Heart right ventricle (tissue), 16 donors: ENCODE measurements around the gene SGTA. TPM values are rescaled to one million over a fixed set of nuclear protein-coding genes. Genes with fewer than 3 reads are reported as not detected.

Source experiments
- ATAC-seq, 8 donors: fragments of 200-7000 bp; cut with Tn5 transposase; one replicate each; pipeline ENCODE4 v1.9.1; 2020; ENCODE audit warnings: mild to moderate bottlenecking in 8 of 8, moderate library complexity in 8 of 8, moderate number of reproducible peaks in 1 of 8
- DNase-seq, 2 donors: peaks; one replicate each; pipeline ENCODE4 v3.0.0-alpha.2; 2020
- H3K27ac ChIP-seq, 10 donors: fragments of 200-600 bp; sonication (generic) in 2 of 10; one replicate each; pipeline versions ENCODE4 v1.5.0 to v1.8.0; 2020 to 2022; ENCODE audit warnings: mild to moderate bottlenecking in 3 of 10
- H3K27me3 ChIP-seq, 7 donors: fragments of 200-600 bp; one replicate each; pipeline ENCODE4 v1.8.0; 2021 to 2022; ENCODE audit warnings: mild to moderate bottlenecking in 2 of 7
- H3K36me3 ChIP-seq, 9 donors: fragments of 200-600 bp; sonication (generic) in 1 of 9; one replicate each; pipeline versions ENCODE4 v1.5.0 to v1.8.0; 2020 to 2022; ENCODE audit warnings: mild to moderate bottlenecking in 2 of 9
- H3K4me1 ChIP-seq, 9 donors: fragments of 200-600 bp; sonication (generic) in 1 of 9; one replicate each; pipeline versions ENCODE4 v1.5.0 to v1.8.0; 2020 to 2022; ENCODE audit warnings: mild to moderate bottlenecking in 4 of 9
- H3K4me3 ChIP-seq, 10 donors: fragments of 200-600 bp; sonication (generic) in 2 of 10; one replicate each; pipeline versions ENCODE4 v1.5.0 to v1.8.0; 2020 to 2022; ENCODE audit warnings: mild to moderate bottlenecking in 7 of 10, moderate library complexity in 2 of 10
- H3K9me3 ChIP-seq, 11 donors: fragments of 200-600 bp in 10 of 11; sonication (generic) in 2 of 11; one replicate each; pipeline versions ENCODE4 v1.5.0 to v1.8.0; 2013 to 2022; ENCODE audit warnings: mild to moderate bottlenecking in 2 of 11, control low read depth in 1 of 11, moderate library complexity in 1 of 11
- WGBS, 2 donors: extraction: QIAGEN DNeasy Blood & Tissue Kit; methylation state at CpG; one replicate each; pipeline ENCODE4 v1.1.7; 2013; ENCODE audit warnings: inconsistent platforms in 1 of 2; 5-methylcytosine and 5-hydroxymethylcytosine counted together
- intact Hi-C, 10 donors: fragments of 100-400 bp; cut with DNase I; formaldehyde crosslinking; loops; one replicate each; pipeline versions ENCODE4 v1.11.1 to v1.14.2; 2022
- polyA plus RNA-seq, 2 donors: library from polyadenylated mRNA; stranded (reverse); fragments of 200-250 nt; gene quantifications; one replicate each; pipeline ENCODE4 v1.2.3, GENCODE V29; 2013
- total RNA-seq, 10 donors: library from RNA; stranded (reverse); fragmentation: NEBNext Ultra II Directional in 3 of 10; extraction: Animal tissue kit (Norgen Biotek cat#: 25700) in 3 of 10; gene quantifications; one replicate each; pipeline versions ENCODE4 v1.2.1 to v1.2.4, GENCODE V29; 2021 to 2023
- TF ChIP-seq, protein P1 (sequence below), 9 donors: fragments of 200-600 bp; sonication (generic) in 2 of 9; IDR thresholded peaks; one replicate each; pipeline versions ENCODE4 v1.5.0 to v1.8.0; 2021 to 2022; ENCODE audit warnings: antibody characterized with exemption in 9 of 9, mild to moderate bottlenecking in 5 of 9, moderate library complexity in 1 of 9
- donor health status: Arrhythmogenic right ventricular cardiomyopathy.
- donor health status: ischemic (EF 13 %, LVEDD 7.1; RV severe dilation, severe dysfunction).
- donor health status: healthy with polysubstance abuse.
- donor health status: DM: no; HTN: yes; CAD: no.
- donor health status: DM: no; HTN: no; CAD: no.
- donor health status: ischemic (EF 25% LVEDD 6.9; RV normal size, moderate dysfunction).
- donor health status: ischemic (EF 25% LVEDD 5.7; RV mildly dilated, moderate dysfunction).
- donor health status: healthy.
- donor health status: DM: yes; HTN: yes; CAD: no.
- donor health status: Ischemic cardiomyopathy.
- donor health status: ischemic (EF 35%, LVEDD 5.7; RV mildly dilated, moderate dysfunction).
- donor health status: nonischemic (EF 11% LVEDD 7.7; RV severe dilation, severe dysfunction).
- donor health status: DM: yes; HTN: yes; CAD: no.
- donor health status: PGD.
- donor health status: ischemic (EF 29% LVEDD 5.4; RV normal size, mild dysfunction).
- donor health status: nonischemic (EF 23%, LVEDD 6.1; RV moderate dilation, normal function).

The SGTA gene
- total and polyA plus RNA-seq, 12 donors: 52.6 to 102 (median 66.2) TPM

GRCh38 chr19:2722541-2723344 is 60.3 kb downstream of the SGTA start:
- DNase-seq (peak; percentile 66 to 74), ATAC-seq (peak; percentile 69 to 91 (median 82))
- peak overlapping the region; percentile 69 to 94 (median 84) for H3K27ac ChIP-seq
- no peak overlapping the region for H3K4me3 ChIP-seq
- 33 to 35% methylated on average over 28 of the region's 28 CpGs for WGBS, 2 donors
- peaks cover 8 to 28% (median 19%) of the 10 kb centered on the region in 9 donors for H3K4me1 ChIP-seq
- H3K27me3 ChIP-seq: peaks cover 3 to 76% (median 65%) of the 10 kb centered on the region in 7 donors
- no peaks in the 10 kb centered on the region for H3K9me3 ChIP-seq
- TF ChIP-seq, protein P1, sequence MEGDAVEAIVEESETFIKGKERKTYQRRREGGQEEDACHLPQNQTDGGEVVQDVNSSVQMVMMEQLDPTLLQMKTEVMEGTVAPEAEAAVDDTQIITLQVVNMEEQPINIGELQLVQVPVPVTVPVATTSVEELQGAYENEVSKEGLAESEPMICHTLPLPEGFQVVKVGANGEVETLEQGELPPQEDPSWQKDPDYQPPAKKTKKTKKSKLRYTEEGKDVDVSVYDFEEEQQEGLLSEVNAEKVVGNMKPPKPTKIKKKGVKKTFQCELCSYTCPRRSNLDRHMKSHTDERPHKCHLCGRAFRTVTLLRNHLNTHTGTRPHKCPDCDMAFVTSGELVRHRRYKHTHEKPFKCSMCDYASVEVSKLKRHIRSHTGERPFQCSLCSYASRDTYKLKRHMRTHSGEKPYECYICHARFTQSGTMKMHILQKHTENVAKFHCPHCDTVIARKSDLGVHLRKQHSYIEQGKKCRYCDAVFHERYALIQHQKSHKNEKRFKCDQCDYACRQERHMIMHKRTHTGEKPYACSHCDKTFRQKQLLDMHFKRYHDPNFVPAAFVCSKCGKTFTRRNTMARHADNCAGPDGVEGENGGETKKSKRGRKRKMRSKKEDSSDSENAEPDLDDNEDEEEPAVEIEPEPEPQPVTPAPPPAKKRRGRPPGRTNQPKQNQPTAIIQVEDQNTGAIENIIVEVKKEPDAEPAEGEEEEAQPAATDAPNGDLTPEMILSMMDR (IDR thresholded peaks at IDR 0.05): no peak
- intact Hi-C loops: loop anchor here in 1 of 10 donors (5.0 kb wide), 1 partner anchor 60 kb away; no protein-coding TSS in a partner anchor
- no peaks in the 10 kb centered on the region for H3K36me3 ChIP-seq

DNA sequence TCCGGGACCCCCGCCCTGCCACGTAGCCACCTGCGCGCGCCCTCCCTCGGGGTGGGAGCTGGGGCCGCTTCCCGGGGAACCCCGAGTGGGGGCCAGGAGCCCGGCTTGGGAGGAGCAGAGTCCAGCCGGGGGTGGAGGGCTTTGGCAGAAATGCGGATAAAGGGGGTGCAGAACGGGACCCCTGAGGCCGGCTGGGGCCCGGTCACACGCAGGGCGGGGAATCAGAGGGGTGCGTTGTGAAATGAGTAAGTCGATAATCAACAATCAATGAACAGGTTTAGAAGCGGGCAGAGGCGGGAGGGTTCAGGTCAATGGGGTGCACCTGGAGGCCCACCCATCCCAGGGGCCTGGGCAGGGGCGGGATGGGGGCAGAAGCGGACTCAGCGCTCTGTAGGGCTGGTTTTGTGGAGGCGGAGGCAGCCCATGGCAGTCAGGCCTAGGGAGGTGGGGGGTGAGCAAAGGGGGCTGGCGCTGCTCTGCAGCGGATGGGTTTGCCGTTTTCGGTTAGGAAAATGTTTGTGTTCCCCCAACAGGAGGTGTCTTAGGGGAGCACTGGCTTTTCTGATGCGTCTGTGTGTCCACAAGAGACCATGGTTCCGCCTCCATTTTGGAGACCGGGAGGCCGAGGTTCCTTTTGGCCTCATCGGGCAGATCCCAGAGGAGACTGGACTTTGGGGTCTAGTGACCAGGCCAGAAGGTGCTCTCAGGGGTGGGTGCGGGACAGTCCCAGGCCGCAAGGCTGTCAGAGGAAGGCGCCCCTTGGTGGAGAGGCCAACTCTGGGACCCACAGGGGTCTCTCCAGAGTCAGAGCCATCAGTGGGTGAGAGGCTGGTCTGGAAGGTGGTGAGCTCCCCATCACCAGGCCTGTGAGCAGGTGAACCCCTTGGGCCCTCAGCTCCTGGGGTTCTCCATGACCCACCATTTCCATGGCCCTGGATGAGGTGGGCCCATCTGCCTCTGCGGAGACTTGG is 61.2 kb downstream of the SGTA start:
- TF ChIP-seq, protein P1 (IDR thresholded peaks at IDR 0.05): no peak
- Histone ChIP-seq H3K27ac (peak overlapping the region; percentile 68 to 94 (median 85)), H3K27me3 (peaks cover 3 to 69% (median 56%) of the 10 kb centered on the region in 7 donors)

GRCh38 chr19:2720777-2721569 is 62.1 kb downstream of the SGTA start, which contains the start of gene DIRAS1:
Gene DIRAS1, minus strand, starts transcription at chr19:2721372. Its CDS starts 3,566 bp downstream, at chr19:2717806.
- Histone ChIP-seq H3K36me3 (peaks cover 0 to 5% (median 0%) of the 10 kb centered on the region in 9 donors), H3K27ac (peak within 1 kb of the TSS; percentile 83 to 94 (median 90)), H3K9me3 (peaks cover 0 to under 1% (median 0%) of the 10 kb centered on the region in 11 donors), H3K4me1 (peaks cover 8 to 28% (median 19%) of the 10 kb centered on the region in 9 donors), H3K27me3 (peaks cover 2 to 60% (median 48%) of the 10 kb centered on the region in 7 donors), H3K4me3 (peak within 1 kb of the TSS; percentile 45 to 62 (median 53))
- peak in 5 of 8 donors; percentile 3 to 33 (median 15) for ATAC-seq
- intact Hi-C loops: loop anchor here in 1 of 10 donors (5.0 kb wide), 1 partner anchor 59 kb away; no protein-coding TSS in a partner anchor
- TF ChIP-seq, protein P1 (IDR thresholded peaks at IDR 0.05): no peak
- peak in 1 of 2 donors; percentile 38 for DNase-seq
- 1 to 4% methylated on average over 8 to 79 of the region's 100 CpGs for WGBS, 2 donors

More for the DNA sequence above, 61.2 kb downstream of the SGTA start:
- WGBS, 2 donors: 23 to 24% methylated on average over 39 of the region's 39 CpGs
- ATAC-seq (peak in 1 of 8 donors; percentile 0), DNase-seq (no peak)
- Histone ChIP-seq H3K4me3 (peak overlapping the region; percentile 32 to 61 (median 46)), H3K4me1 (peaks cover 8 to 28% (median 19%) of the 10 kb centered on the region in 9 donors), H3K36me3 (no peaks in the 10 kb centered on the region), H3K9me3 (no peaks in the 10 kb centered on the region)
- intact Hi-C loops: loop anchor here in 1 of 10 donors (5.0 kb wide), 1 partner anchor 60 kb away; no protein-coding TSS in a partner anchor
